ENCODE measurements around the gene GOLT1A. TPM values are rescaled to one million over a fixed set of nuclear protein-coding genes. Genes with fewer than 3 reads are reported as not detected.

Gene GOLT1A
- total and polyA plus RNA-seq, 2 of the 8 experiments (the other 6 are each of a cell fraction or from before 2014, with no cell fraction given) = 7.5 to 8.5 TPM

GRCh38 chr1:204221271-204221670, 7.5 kb upstream of the GOLT1A start:
- WGBS, 2 experiments (ENCODE audit: extremely low coverage in 1 of 2, insufficient coverage in 1 of 2, insufficient read length in 1 of 2, insufficient replicate concordance in 2 of 2, low coverage in 1 of 2, low lambda C conversion rate in 2 of 2, missing lambda C conversion rate in 1 of 2) = 78% methylated on average over 10 of the region's 11 CpGs; no CpG with 5 or more reads in 1 of the 2 experiments
- H3K18ac ChIP-seq (ENCODE audit: extremely low read depth, low read length) = no peak overlapping the region

More at GRCh38 chr1:204221271-204221670, 7.5 kb upstream of the GOLT1A start:
- Histone ChIP-seq H3K4me2 (ENCODE audit: insufficient read depth in 1 of 2, low read depth in 2 of 2, low read length in 2 of 2) (no peak overlapping the region), H4K5ac (ENCODE audit: insufficient read length, low read depth, low read length) (no peak overlapping the region), H3K4me1 (replicated peaks in 1 of 4; ENCODE audit: control insufficient read depth in 3 of 4, insufficient read depth in 4 of 4, low read length in 3 of 4) (0 out of 7 replicates have a peak, but pooled peaks cover 0 to 2% (median 0%) of the 10 kb centered on the region in 4 experiments), H3K23me2 (ENCODE audit: low read depth, low read length) (no peaks in the 10 kb centered on the region), H3K14ac (ENCODE audit: insufficient read length) (no peak overlapping the region), H3K9me3 (ENCODE audit: insufficient read depth in 2 of 2, low read depth in 1 of 2, low read length in 1 of 2) (no peaks in the 10 kb centered on the region), H2AK5ac (ENCODE audit: low read depth, low read length) (no peak overlapping the region), H4K8ac (ENCODE audit: extremely low read depth, insufficient read depth, low read length) (no peak overlapping the region), H2BK120ac (replicated peaks; ENCODE audit: low read depth, low read length) (no peak overlapping the region), H3K79me1 (ENCODE audit: low read depth, low read length) (no peaks in the 10 kb centered on the region), H3K79me2 (ENCODE audit: control insufficient read depth in 1 of 2, insufficient read depth in 2 of 2, low read length in 2 of 2) (no peaks in the 10 kb centered on the region), H2AFZ (ENCODE audit: low read length) (no peak overlapping the region), H3K23ac (ENCODE audit: insufficient read length) (no peak overlapping the region), H4K20me1 (replicated peaks in 1 of 2; ENCODE audit: control insufficient read depth in 1 of 2, insufficient read depth in 2 of 2, low read length in 2 of 2) (no peaks in the 10 kb centered on the region), H3K56ac (replicated peaks; ENCODE audit: insufficient read length, low read depth, low read length) (no peak overlapping the region), H3K9ac (replicated peaks in 1 of 4; ENCODE audit: extremely low read depth in 1 of 4, low read depth in 3 of 4, low read length in 3 of 4) (no peak overlapping the region), H2BK12ac (ENCODE audit: low read depth, low read length) (no peak overlapping the region), H3K27me3 (replicated peaks in 1 of 4; ENCODE audit: control insufficient read depth in 3 of 4, extremely low read depth in 1 of 4, insufficient read depth in 3 of 4, low read length in 3 of 4) (no peaks in the 10 kb centered on the region), H3K4me3 (ENCODE audit: extremely low read depth in 1 of 4, insufficient read depth in 2 of 4, low read depth in 3 of 4, low read length in 4 of 4) (no peak overlapping the region), H2BK5ac (ENCODE audit: low read depth, low read length) (no peak overlapping the region), H3K36me3 (ENCODE audit: control insufficient read depth in 2 of 4, insufficient read depth in 4 of 4, low read length in 3 of 4) (no peaks in the 10 kb centered on the region), H3K4ac (replicated peaks; ENCODE audit: insufficient read length, low read depth, low read length) (no peak overlapping the region), H2BK15ac (ENCODE audit: low read length) (no peak overlapping the region), H4K91ac (replicated peaks; ENCODE audit: insufficient read length, low read length) (no peak overlapping the region), H2BK20ac (ENCODE audit: low read length) (no peak overlapping the region), H3K27ac (ENCODE audit: low read depth, low read length) (no peak overlapping the region)
- no peak for DNase-seq (ENCODE audit: low read depth in 1 of 2, low spot score in 2 of 2)
- ChIA-PET CTCF (ENCODE audit: partially characterized antibody) (interaction anchor here (0.7 to 9.9 kb wide), 2 partner anchors 31 to 141 kb away, joined by 3 to 156 read pairs; partner anchors contain the start of gene PLEKHA6), POLR2A (ENCODE audit: partially characterized antibody) (no interaction called here)
- no peak for FAIRE-seq
- TF ChIP-seq RBBP5 (IDR thresholded peaks at IDR 0.05; ENCODE audit: borderline replicate concordance, low read depth, low read length) (no peak), BACH1 (IDR thresholded peaks at IDR 0.05; ENCODE audit: low read length) (no peak), TEAD4 (IDR thresholded peaks at IDR 0.05; ENCODE audit: low read depth, low read length) (no peak), ASH2L (IDR thresholded peaks at IDR 0.05; ENCODE audit: low read length) (no peak), POLR2AphosphoS5 (IDR thresholded peaks at IDR 0.05; ENCODE audit: low read depth, low read length) (no peak), CEBPB (IDR thresholded peaks at IDR 0.05; ENCODE audit: low read depth, low read length) (no peak), HDAC6 (IDR thresholded peaks at IDR 0.05; ENCODE audit: low read depth, low read length) (no peak), SIN3A (conservative IDR thresholded peaks at IDR 0.05 in 1 of 2, IDR thresholded peaks at IDR 0.05 in 1 of 2; ENCODE audit: low read depth in 1 of 2, low read length in 2 of 2) (no peak), CHD1 (IDR thresholded peaks at IDR 0.05; ENCODE audit: low read depth, low read length) (no peak)
